ENCODE results near the gene KRT74. TPM values are rescaled to one million over a fixed set of nuclear protein-coding genes. Genes with fewer than 3 reads are reported as not detected.

The KRT74 gene
- total RNA-seq, 4 donors from 2014 or later = not detected

DNA sequence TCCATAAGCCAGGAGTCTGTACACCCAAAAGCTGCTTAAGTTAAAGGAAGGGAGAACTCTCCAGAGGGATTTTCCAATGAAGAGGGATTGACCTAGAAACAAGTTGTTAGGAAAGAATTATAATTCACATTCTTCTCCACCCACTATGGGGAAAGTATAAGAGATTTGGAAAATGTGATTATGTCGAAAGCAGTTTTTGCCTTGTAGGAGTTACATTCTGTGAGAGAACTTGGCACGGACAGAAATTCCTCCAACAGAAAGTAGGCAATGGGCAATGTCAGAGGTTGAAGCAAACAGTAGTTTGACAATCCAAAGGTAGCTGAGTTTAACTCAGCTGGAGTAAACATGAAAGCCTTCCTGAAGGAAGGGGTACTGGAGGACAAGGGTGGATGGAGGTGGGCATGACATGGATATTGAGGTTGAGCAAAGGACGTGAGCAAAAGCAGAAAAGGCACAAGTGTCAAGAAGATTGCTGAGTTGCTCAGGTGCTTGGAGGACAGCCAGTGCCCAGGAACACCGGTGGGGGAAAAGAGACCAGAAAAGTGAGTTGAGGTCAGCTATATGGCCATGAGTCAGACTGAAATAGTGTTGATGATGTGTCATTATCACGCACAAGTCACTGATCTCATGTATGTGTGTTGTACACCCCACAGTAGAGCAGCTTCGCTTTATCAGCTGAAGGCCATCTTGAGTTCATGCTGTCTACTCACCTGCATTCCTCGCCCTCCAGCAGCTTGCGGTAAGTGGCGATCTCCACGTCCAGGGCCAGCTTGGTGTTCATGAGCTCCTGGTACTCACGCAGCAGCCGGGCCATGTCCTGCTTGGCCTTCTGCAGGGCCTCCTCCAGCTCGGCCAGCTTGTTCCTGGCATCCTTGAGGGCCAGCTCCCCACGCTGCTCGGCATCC, 57.5 kb downstream of the KRT74 start:
- TF ChIP-seq, protein P1, sequence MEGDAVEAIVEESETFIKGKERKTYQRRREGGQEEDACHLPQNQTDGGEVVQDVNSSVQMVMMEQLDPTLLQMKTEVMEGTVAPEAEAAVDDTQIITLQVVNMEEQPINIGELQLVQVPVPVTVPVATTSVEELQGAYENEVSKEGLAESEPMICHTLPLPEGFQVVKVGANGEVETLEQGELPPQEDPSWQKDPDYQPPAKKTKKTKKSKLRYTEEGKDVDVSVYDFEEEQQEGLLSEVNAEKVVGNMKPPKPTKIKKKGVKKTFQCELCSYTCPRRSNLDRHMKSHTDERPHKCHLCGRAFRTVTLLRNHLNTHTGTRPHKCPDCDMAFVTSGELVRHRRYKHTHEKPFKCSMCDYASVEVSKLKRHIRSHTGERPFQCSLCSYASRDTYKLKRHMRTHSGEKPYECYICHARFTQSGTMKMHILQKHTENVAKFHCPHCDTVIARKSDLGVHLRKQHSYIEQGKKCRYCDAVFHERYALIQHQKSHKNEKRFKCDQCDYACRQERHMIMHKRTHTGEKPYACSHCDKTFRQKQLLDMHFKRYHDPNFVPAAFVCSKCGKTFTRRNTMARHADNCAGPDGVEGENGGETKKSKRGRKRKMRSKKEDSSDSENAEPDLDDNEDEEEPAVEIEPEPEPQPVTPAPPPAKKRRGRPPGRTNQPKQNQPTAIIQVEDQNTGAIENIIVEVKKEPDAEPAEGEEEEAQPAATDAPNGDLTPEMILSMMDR (IDR thresholded peaks at IDR 0.05; ENCODE audit: low read depth) = no peak

Other genes starting within 250 kb of the KRT74 start
- not detected for gene KRT85, start 206.4 kb downstream of the KRT74 start, total RNA-seq
- gene KRT84, start 188.2 kb downstream of the KRT74 start, total RNA-seq = not detected
- gene KRT82, start 167.5 kb downstream of the KRT74 start, total RNA-seq = not detected
- gene KRT75, start 139.5 kb downstream of the KRT74 start, total RNA-seq = not detected
- not detected for gene KRT6B, start 121.7 kb downstream of the KRT74 start, total RNA-seq
- not detected for gene KRT6C, start 100.0 kb downstream of the KRT74 start, total RNA-seq
- gene KRT6A, start 80.6 kb downstream of the KRT74 start, total RNA-seq = under 1 TPM in 1 of 4 donors, not detected in 3; 0.98 TPM
- gene KRT5, start 53.4 kb downstream of the KRT74 start, total RNA-seq = 1 to 10 TPM in 1 of 4 donors, under 1 TPM in 2, not detected in 1; 0.33 to 1.3 (median 0.88) TPM
- not detected for gene KRT71, start 20.7 kb downstream of the KRT74 start, total RNA-seq
- gene KRT72, start 27.6 kb upstream of the KRT74 start, total RNA-seq = not detected
- gene KRT73, start 44.7 kb upstream of the KRT74 start, total RNA-seq = not detected
- gene KRT2, start 78.4 kb upstream of the KRT74 start, total RNA-seq = not detected
- under 1 TPM in 1 of 4 donors, not detected in 3; 0.38 TPM for gene KRT1, start 106.6 kb upstream of the KRT74 start, total RNA-seq
- 1 to 10 TPM in 1 of 4 donors, under 1 TPM in 1, not detected in 2; 0.17 to 1.5 TPM for gene KRT77, start 129.7 kb upstream of the KRT74 start, total RNA-seq
- not detected for gene KRT76, start 203.5 kb upstream of the KRT74 start, total RNA-seq
- not detected for gene KRT3, start 222.3 kb upstream of the KRT74 start, total RNA-seq
- gene KRT4, start 240.3 kb upstream of the KRT74 start, total RNA-seq = not detected

All from subcutaneous adipose tissue (tissue), 4 donors.